ENCODE data around the gene RPL7L1.
"Not testable (repeated sequence)": the region's sequence is repeated elsewhere in the genome, so short reads cannot be mapped to it uniquely, and the experiment has no call there.

Gene RPL7L1

GRCh38 chr6:42873313-42873712, 6.1 kb upstream of the RPL7L1 start:
- no peak overlapping the region for H3K4me3 ChIP-seq (replicated peaks; ENCODE audit: insufficient read depth, low read length)
- TF ChIP-seq CTCF (IDR thresholded peaks at IDR 0.05; ENCODE audit: insufficient read depth, low read length), result no peak
- no peak for TF ChIP-seq GABPA (IDR thresholded peaks at IDR 0.05; ENCODE audit: low read depth)
- no peak for TF ChIP-seq SPI1 (IDR thresholded peaks at IDR 0.05; ENCODE audit: borderline replicate concordance, low read depth)
- H3K27me3 ChIP-seq (ENCODE audit: insufficient read depth, poor library complexity, severe bottlenecking), result no peaks in the 10 kb centered on the region
- no peak for DNase-seq (ENCODE audit: low read depth in 1 of 2, low spot score in 1 of 2)
- no peak overlapping the region for H3K27ac ChIP-seq (replicated peaks)

DNA sequence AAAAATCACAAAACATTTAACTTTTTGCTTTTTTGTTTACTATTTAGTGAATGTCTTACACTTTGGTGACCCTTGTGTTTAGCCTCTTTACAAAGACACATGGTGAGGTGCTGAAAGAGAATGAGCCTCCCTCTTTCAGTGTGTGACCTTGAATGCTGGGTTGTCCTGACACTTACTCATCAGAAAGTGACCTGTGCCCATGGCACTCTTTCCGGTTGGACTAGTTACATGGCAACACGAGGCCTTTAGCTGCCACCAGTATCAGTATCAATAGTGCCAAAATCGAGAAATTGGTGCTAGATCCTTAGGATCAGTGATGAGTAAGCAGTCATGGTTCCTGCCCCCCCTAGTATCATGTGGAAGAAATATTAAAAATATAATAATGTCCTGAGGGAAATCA, 1.7 kb upstream of the RPL7L1 start:
- H3K27ac ChIP-seq (replicated peaks), result 0 out of 2 replicates have a peak overlapping the region, but pooled peaks have one; percentile 9
- no peak for TF ChIP-seq SPI1 (IDR thresholded peaks at IDR 0.05; ENCODE audit: borderline replicate concordance, low read depth)
- no peak for TF ChIP-seq CTCF (IDR thresholded peaks at IDR 0.05; ENCODE audit: insufficient read depth, low read length)
- no peak for TF ChIP-seq POLR2AphosphoS5 (IDR thresholded peaks at IDR 0.05; ENCODE audit: low read depth)
- TF ChIP-seq, protein P1, sequence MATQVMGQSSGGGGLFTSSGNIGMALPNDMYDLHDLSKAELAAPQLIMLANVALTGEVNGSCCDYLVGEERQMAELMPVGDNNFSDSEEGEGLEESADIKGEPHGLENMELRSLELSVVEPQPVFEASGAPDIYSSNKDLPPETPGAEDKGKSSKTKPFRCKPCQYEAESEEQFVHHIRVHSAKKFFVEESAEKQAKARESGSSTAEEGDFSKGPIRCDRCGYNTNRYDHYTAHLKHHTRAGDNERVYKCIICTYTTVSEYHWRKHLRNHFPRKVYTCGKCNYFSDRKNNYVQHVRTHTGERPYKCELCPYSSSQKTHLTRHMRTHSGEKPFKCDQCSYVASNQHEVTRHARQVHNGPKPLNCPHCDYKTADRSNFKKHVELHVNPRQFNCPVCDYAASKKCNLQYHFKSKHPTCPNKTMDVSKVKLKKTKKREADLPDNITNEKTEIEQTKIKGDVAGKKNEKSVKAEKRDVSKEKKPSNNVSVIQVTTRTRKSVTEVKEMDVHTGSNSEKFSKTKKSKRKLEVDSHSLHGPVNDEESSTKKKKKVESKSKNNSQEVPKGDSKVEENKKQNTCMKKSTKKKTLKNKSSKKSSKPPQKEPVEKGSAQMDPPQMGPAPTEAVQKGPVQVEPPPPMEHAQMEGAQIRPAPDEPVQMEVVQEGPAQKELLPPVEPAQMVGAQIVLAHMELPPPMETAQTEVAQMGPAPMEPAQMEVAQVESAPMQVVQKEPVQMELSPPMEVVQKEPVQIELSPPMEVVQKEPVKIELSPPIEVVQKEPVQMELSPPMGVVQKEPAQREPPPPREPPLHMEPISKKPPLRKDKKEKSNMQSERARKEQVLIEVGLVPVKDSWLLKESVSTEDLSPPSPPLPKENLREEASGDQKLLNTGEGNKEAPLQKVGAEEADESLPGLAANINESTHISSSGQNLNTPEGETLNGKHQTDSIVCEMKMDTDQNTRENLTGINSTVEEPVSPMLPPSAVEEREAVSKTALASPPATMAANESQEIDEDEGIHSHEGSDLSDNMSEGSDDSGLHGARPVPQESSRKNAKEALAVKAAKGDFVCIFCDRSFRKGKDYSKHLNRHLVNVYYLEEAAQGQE (IDR thresholded peaks at IDR 0.05; ENCODE audit: insufficient replicate concordance, low read depth), result no peak
- no peak for TF ChIP-seq GABPA (IDR thresholded peaks at IDR 0.05; ENCODE audit: low read depth)

DNA sequence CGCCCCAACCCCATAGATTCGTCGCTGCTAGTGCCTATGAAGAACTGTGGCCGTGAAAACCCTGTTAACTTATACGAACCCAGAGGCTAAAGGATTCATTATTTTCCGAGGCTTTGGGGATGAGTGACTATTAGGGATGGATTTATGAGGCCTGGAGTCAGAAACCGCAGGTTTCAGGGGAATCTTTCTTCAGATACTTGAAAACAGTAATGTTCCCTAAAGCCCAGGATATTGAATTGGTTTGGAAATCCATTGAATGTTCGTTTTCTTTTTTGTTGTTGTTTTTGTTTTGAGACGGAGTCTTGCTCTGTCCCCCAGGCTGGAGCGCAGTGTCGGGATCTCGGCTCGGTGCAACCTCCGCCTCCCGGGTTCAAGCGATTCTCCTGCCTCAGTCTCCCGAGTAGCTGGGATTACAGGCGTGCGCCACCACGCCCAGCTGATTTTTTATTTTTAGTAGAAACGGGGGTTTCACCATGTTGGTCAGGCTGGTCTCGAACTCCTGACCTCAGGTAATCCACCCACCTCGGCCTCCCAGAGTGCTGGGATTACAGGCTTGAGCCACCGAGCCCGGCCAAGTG, 913 bp downstream of the RPL7L1 start:
- not testable (repeated sequence) for H3K27me3 ChIP-seq (ENCODE audit: insufficient read depth, poor library complexity, severe bottlenecking); DNase-seq (ENCODE audit: low read depth in 1 of 2, low spot score in 1 of 2)
- Histone ChIP-seq H3K4me3 (replicated peaks; ENCODE audit: insufficient read depth, low read length) (peak overlapping the region; percentile 78), H3K27ac (replicated peaks) (peak overlapping the region; percentile 98)

More for the DNA sequence above, 1.7 kb upstream of the RPL7L1 start:
- no peak for DNase-seq (ENCODE audit: low read depth in 1 of 2, low spot score in 1 of 2)
- Histone ChIP-seq H3K27me3 (ENCODE audit: insufficient read depth, poor library complexity, severe bottlenecking) (no peaks in the 10 kb centered on the region), H3K4me3 (replicated peaks; ENCODE audit: insufficient read depth, low read length) (no peak overlapping the region)

DNA sequence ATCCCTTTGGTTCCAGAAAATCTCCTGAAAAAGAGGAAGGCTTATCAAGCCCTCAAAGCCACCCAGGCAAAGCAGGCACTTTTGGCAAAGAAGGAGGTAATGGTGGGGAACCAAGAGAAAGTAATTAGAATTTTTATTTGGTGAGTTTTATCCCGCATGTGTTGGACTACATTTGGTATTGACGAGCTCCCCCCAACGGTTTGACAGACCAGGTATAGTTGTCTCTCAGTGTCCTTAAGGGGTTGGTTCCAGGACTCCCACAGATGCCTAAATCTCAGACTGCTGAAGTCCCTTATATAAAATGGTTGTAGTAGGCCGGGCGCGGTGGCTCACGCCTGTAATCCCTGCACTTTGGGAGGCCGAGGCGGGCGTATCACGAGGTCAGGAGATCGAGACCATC, 1.5 kb downstream of the RPL7L1 start:
- H3K4me3 ChIP-seq (replicated peaks; ENCODE audit: insufficient read depth, low read length), result peak overlapping the region; percentile 78
- peak overlapping the region; percentile 98 for H3K27ac ChIP-seq (replicated peaks)
- not testable (repeated sequence) for DNase-seq (ENCODE audit: low read depth in 1 of 2, low spot score in 1 of 2); H3K27me3 ChIP-seq (ENCODE audit: insufficient read depth, poor library complexity, severe bottlenecking)

- no peak overlapping the region for H3K4me3 ChIP-seq (replicated peaks; ENCODE audit: insufficient read depth, low read length)
- TF ChIP-seq CTCF (IDR thresholded peaks at IDR 0.05; ENCODE audit: insufficient read depth, low read length), result no peak
- no peak for TF ChIP-seq GABPA (IDR thresholded peaks at IDR 0.05; ENCODE audit: low read depth)
- no peak for TF ChIP-seq POLR2AphosphoS5 (IDR thresholded peaks at IDR 0.05; ENCODE audit: low read depth)
- H3K27me3 ChIP-seq (ENCODE audit: insufficient read depth, poor library complexity, severe bottlenecking), result no peaks in the 10 kb centered on the region
- DNase-seq (ENCODE audit: low read depth in 1 of 2, low spot score in 1 of 2), result no peak
- H3K27ac ChIP-seq (replicated peaks), result no peak overlapping the region
Observed at GRCh38 chr6:42885702-42886101, 6.3 kb downstream of the RPL7L1 start.

GRCh38 chr6:42888201-42888600, 8.8 kb downstream of the RPL7L1 start:
- not testable (repeated sequence) for H3K4me3 ChIP-seq (replicated peaks; ENCODE audit: insufficient read depth, low read length)

More at GRCh38 chr6:42888201-42888600, 8.8 kb downstream of the RPL7L1 start:
- DNase-seq (ENCODE audit: low read depth in 1 of 2, low spot score in 1 of 2); H3K27me3 ChIP-seq (ENCODE audit: insufficient read depth, poor library complexity, severe bottlenecking); H3K27ac ChIP-seq (replicated peaks): not testable (repeated sequence)
